ENCODE data around the gene COL25A1.

GRCh38 chr4:109256818-109257217 is 45.6 kb downstream of the COL25A1 start:
- TF ChIP-seq CTCF (IDR thresholded peaks at IDR 0.05; ENCODE audit: poor library complexity) (no peak), EZH2 (IDR thresholded peaks at IDR 0.05; ENCODE audit: borderline replicate concordance) (no peak), EZH2phosphoT487 (IDR thresholded peaks at IDR 0.05; ENCODE audit: low read depth, severe bottlenecking, unreplicated experiment) (no peak)

Data from hepatocyte (in vitro differentiated cells).